ENCODE data around the gene NAA10. TPM values are rescaled to one million over a fixed set of nuclear protein-coding genes. Genes with fewer than 3 reads are reported as not detected.
A peak's percentile ranks its signal among the peaks of the same experiment; 100 is the strongest.

NAA10 gene
- total and polyA plus RNA-seq, 5 donors, result 61.1 to 108 (median 66.4) TPM

DNA sequence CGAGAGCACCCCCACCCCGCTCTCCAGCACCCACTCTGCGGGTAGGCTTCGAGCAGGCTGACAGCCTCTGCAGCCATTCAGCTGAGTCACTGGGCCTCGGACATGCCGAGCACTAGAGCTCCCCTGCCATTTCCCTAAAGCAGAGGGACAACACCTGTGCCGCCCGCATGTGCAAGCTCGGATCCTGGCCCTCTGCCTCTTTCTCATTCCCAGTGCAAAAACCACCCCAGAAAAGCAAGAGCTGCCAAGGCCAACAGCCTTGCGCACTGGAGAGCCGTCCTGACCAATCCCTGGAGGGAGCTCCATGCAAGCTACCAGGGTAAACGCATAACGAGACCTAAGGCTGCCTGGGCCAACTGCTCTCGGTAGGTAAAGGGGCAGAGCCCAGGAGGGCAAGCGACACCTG lies 31.4 kb upstream of the NAA10 start:
- H3K4me3 ChIP-seq (ENCODE audit: low read length), result no peak overlapping the region
- no peaks in the 10 kb centered on the region for H3K9me3 ChIP-seq (ENCODE audit: control insufficient read depth, low read length)
- no peaks in the 10 kb centered on the region for H3K27me3 ChIP-seq (ENCODE audit: control insufficient read depth, insufficient read depth)
- H3K4me1 ChIP-seq (ENCODE audit: control insufficient read depth, insufficient read depth, low read length), result peaks cover 9% of the 10 kb centered on the region
- WGBS, result 51% methylated on average over 15 of the region's 15 CpGs
- intact Hi-C loops (cut with DNase I), result no loop called here
- H3K27ac ChIP-seq (ENCODE audit: low read length), result no peak overlapping the region
- DNase-seq (peak in 1 of 3 donors; percentile 64), ATAC-seq (no peak)

DNA sequence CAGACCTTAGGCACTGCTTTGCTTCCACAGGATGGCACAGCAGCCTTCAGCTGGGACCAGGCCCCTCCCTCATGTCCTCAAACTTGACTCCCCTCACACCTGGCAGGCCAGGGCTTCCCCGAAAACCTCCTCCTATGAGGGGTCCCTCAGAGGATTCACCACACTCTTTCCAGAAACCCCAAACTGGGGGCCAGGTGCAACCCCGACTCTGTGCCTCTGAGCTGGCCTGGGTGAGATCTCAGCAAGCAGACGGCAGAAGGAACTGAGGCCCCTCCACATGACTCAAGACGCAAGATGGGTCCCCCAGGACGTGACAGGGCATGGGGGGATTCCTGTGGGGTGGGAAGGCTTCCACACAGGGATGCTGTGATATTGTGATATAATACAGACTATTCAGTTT lies 30.6 kb upstream of the NAA10 start:
- DNase-seq, result peak in 1 of 3 donors; percentile 25
- no peak for ATAC-seq
- intact Hi-C loops (cut with DNase I), result no loop called here
- Histone ChIP-seq H3K9me3 (ENCODE audit: control insufficient read depth, low read length) (no peaks in the 10 kb centered on the region), H3K27ac (ENCODE audit: low read length) (no peak overlapping the region), H3K4me1 (ENCODE audit: control insufficient read depth, insufficient read depth, low read length) (peaks cover 9% of the 10 kb centered on the region), H3K27me3 (ENCODE audit: control insufficient read depth, insufficient read depth) (no peaks in the 10 kb centered on the region), H3K4me3 (ENCODE audit: low read length) (no peak overlapping the region)
- WGBS, result 79% methylated on average over 5 of the region's 5 CpGs

- Histone ChIP-seq H3K4me1 (ENCODE audit: control insufficient read depth, insufficient read depth, low read length) (peaks cover 9% of the 10 kb centered on the region), H3K27me3 (ENCODE audit: control insufficient read depth, insufficient read depth) (no peaks in the 10 kb centered on the region), H3K27ac (ENCODE audit: low read length) (no peak overlapping the region), H3K9me3 (ENCODE audit: control insufficient read depth, low read length) (no peaks in the 10 kb centered on the region), H3K4me3 (ENCODE audit: low read length) (no peak overlapping the region)
- WGBS, result 88% methylated on average over 14 of the region's 14 CpGs
- ATAC-seq (no peak), DNase-seq (peak in 1 of 3 donors; percentile 53)
- intact Hi-C loops (cut with DNase I), result no loop called here
Measured at GRCh38 chrX:153964105-153964504, 29.3 kb upstream of the NAA10 start.

- Histone ChIP-seq H3K27ac (ENCODE audit: low read length) (no peak overlapping the region), H3K9me3 (ENCODE audit: control insufficient read depth, low read length) (no peaks in the 10 kb centered on the region), H3K4me1 (ENCODE audit: control insufficient read depth, insufficient read depth, low read length) (peaks cover 9% of the 10 kb centered on the region), H3K4me3 (ENCODE audit: low read length) (no peak overlapping the region), H3K27me3 (ENCODE audit: control insufficient read depth, insufficient read depth) (no peaks in the 10 kb centered on the region)
- intact Hi-C loops (cut with DNase I), result no loop called here
- peak in 1 of 3 donors; percentile 36 for DNase-seq
- WGBS, result 85% methylated on average over 12 of the region's 12 CpGs
- no peak for ATAC-seq
Measured at GRCh38 chrX:153963546-153963945, 28.7 kb upstream of the NAA10 start.

DNA sequence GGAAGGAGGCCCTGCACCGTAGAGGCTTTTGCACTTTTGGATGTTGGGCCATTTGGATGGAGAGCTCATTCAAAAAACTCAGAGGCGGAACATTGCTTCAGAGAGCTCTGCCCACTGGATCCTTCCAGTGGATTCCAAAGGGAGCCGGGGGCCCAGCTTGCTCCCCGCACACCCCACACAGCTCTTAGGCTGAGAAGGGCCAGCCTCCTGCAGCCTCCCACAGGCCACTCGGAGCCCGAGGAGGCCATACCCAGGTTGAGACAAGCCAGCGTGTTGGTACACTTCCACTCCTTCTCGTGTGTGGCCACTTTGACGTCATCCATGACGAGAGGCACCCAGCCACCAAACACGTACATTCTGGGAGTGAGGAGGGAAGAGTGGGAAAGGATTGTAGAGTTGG lies 26.5 kb upstream of the NAA10 start:
- DNase-seq (no peak), ATAC-seq (no peak)
- Histone ChIP-seq H3K4me1 (ENCODE audit: control insufficient read depth, insufficient read depth, low read length) (no peaks in the 10 kb centered on the region), H3K9me3 (ENCODE audit: control insufficient read depth, low read length) (no peaks in the 10 kb centered on the region), H3K4me3 (ENCODE audit: low read length) (no peak overlapping the region), H3K27me3 (ENCODE audit: control insufficient read depth, insufficient read depth) (no peaks in the 10 kb centered on the region), H3K27ac (ENCODE audit: low read length) (no peak overlapping the region)
- WGBS, result 86% methylated on average over 11 of the region's 11 CpGs
- intact Hi-C loops (cut with DNase I), result no loop called here

DNA sequence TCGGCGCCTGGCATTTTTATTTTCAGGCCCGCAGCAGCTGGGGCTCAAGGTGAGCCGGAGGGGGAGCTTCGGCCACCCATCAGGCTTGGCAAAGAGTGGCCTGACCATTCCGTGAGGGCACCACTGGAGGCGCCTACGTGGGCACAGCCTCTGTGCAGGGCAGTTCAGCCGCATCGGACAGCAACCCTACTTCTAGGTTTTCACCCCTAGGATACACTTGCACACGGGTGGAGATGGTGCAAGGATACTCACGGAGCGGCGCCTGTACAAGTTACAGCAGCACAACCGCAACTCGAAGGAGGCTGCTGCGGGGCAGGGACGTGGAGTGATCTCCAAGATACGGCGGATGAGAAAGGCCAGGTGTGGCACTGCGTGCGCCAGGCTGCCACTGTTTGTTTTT lies 25.9 kb upstream of the NAA10 start:
- Histone ChIP-seq H3K4me1 (ENCODE audit: control insufficient read depth, insufficient read depth, low read length) (no peaks in the 10 kb centered on the region), H3K9me3 (ENCODE audit: control insufficient read depth, low read length) (no peaks in the 10 kb centered on the region), H3K27me3 (ENCODE audit: control insufficient read depth, insufficient read depth) (no peaks in the 10 kb centered on the region), H3K4me3 (ENCODE audit: low read length) (no peak overlapping the region), H3K27ac (ENCODE audit: low read length) (no peak overlapping the region)
- DNase-seq, result no peak
- intact Hi-C loops (cut with DNase I), result no loop called here
- no peak for ATAC-seq
- WGBS, result 91% methylated on average over 22 of the region's 22 CpGs

DNA sequence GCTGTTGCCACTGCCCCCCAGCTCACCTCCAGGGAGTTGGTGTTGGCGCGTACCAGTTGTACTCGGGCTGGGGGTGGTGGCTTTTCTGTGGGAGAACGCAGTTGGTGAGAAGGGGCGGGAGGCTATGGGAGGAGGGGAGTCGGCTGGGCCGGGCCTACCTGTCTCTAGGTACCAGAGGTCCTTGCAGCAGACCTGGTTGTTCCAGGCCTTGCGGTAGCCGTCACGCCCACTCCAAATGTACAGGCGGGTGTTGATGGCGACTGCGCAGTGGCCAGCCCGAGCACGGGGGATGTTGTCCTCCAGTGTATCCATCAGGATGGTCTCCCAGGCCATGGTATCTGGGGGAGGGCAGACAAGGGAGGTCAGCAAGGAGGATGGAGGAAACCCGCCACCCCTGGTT lies 25.2 kb upstream of the NAA10 start:
- H3K9me3 ChIP-seq (ENCODE audit: control insufficient read depth, low read length), result no peaks in the 10 kb centered on the region
- 96% methylated on average over 16 of the region's 16 CpGs for WGBS
- H3K27me3 ChIP-seq (ENCODE audit: control insufficient read depth, insufficient read depth), result no peaks in the 10 kb centered on the region
- H3K27ac ChIP-seq (ENCODE audit: low read length), result no peak overlapping the region
- no peaks in the 10 kb centered on the region for H3K4me1 ChIP-seq (ENCODE audit: control insufficient read depth, insufficient read depth, low read length)
- ATAC-seq (no peak), DNase-seq (no peak)
- intact Hi-C loops (cut with DNase I), result no loop called here
- no peak overlapping the region for H3K4me3 ChIP-seq (ENCODE audit: low read length)

DNA sequence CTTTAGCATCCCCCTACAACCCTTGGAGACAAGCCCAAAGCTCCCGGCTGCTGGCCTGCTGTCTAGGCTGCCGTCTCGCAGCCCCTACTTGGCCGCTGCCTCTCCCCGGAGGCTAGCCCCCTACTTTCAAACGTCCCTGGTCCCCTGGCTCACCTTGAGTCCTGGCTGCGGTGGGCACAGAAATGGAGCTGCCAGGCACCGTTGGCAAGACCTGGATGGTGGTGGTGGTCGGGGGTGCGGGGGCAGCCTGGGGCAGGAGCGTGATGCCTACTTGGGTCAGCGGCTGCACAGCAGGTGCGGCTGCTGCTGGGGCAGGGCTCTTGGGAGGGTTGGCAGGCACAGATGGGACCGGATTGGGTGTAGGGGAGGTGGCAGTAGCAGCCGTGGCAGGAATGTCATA lies 24.8 kb upstream of the NAA10 start:
- H3K27ac ChIP-seq (ENCODE audit: low read length), result no peak overlapping the region
- no peaks in the 10 kb centered on the region for H3K27me3 ChIP-seq (ENCODE audit: control insufficient read depth, insufficient read depth)
- no peaks in the 10 kb centered on the region for H3K9me3 ChIP-seq (ENCODE audit: control insufficient read depth, low read length)
- H3K4me1 ChIP-seq (ENCODE audit: control insufficient read depth, insufficient read depth, low read length), result no peaks in the 10 kb centered on the region
- H3K4me3 ChIP-seq (ENCODE audit: low read length), result no peak overlapping the region
- ATAC-seq (no peak), DNase-seq (peak in 1 of 3 donors; percentile 50)
- intact Hi-C loops (cut with DNase I), result loop anchor here in 2 of 4 donors (10.0 kb wide), 1 partner anchor 195 kb away; the partner anchor contains the start of gene PLXNB3 (in 2 of the 2)
- WGBS, result 87% methylated on average over 15 of the region's 15 CpGs

- Histone ChIP-seq H3K4me3 (ENCODE audit: low read length) (no peak overlapping the region), H3K9me3 (ENCODE audit: control insufficient read depth, low read length) (no peaks in the 10 kb centered on the region), H3K27ac (ENCODE audit: low read length) (no peak overlapping the region), H3K27me3 (ENCODE audit: control insufficient read depth, insufficient read depth) (no peaks in the 10 kb centered on the region), H3K4me1 (ENCODE audit: control insufficient read depth, insufficient read depth, low read length) (no peaks in the 10 kb centered on the region)
- DNase-seq (peak in 2 of 3 donors; percentile 0 to 42), ATAC-seq (no peak)
- WGBS, result 93% methylated on average over 14 of the region's 14 CpGs
- intact Hi-C loops (cut with DNase I), result loop anchor here in 2 of 4 donors (10.0 kb wide), 1 partner anchor 194 kb away; the partner anchor contains the start of gene PLXNB3 (in 2 of the 2)
Measured at GRCh38 chrX:153958605-153959004, 23.8 kb upstream of the NAA10 start.

DNA sequence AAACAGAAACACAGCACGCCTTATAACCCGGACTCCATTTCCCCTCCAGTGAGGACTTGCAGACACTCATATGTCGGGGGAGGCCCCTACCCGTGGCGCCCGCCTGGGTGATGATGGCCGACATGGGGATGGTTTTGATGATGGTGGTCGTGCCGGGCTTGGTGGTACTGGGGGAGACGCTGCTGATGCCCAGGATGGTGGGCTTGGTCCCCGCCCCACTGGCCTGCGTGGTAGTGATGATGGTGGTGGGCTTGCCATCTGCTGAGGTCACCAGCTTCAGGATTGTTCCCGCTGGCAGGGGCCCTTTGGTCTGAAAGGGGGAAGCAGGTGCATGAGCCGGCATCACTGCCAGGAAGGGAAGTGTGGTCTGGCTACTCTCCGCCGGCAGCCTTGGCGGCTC lies 22.4 kb upstream of the NAA10 start:
- intact Hi-C loops (cut with DNase I), result loop anchor here in 2 of 4 donors (10.0 kb wide), 1 partner anchor 192 kb away; the partner anchor contains the start of gene PLXNB3 (in 2 of the 2)
- H3K4me3 ChIP-seq (ENCODE audit: low read length), result no peak overlapping the region
- WGBS, result 86% methylated on average over 17 of the region's 17 CpGs
- H3K27ac ChIP-seq (ENCODE audit: low read length), result no peak overlapping the region
- H3K27me3 ChIP-seq (ENCODE audit: control insufficient read depth, insufficient read depth), result no peaks in the 10 kb centered on the region
- no peaks in the 10 kb centered on the region for H3K4me1 ChIP-seq (ENCODE audit: control insufficient read depth, insufficient read depth, low read length)
- ATAC-seq (no peak), DNase-seq (no peak)
- H3K9me3 ChIP-seq (ENCODE audit: control insufficient read depth, low read length), result no peaks in the 10 kb centered on the region

GRCh38 chrX:153956044-153956907 lies 21.4 kb upstream of the NAA10 start:
- DNase-seq (peak in 1 of 3 donors; percentile 56), ATAC-seq (no peak)
- Histone ChIP-seq H3K4me3 (ENCODE audit: low read length) (no peak overlapping the region), H3K27me3 (ENCODE audit: control insufficient read depth, insufficient read depth) (no peaks in the 10 kb centered on the region), H3K27ac (ENCODE audit: low read length) (no peak overlapping the region), H3K4me1 (ENCODE audit: control insufficient read depth, insufficient read depth, low read length) (no peaks in the 10 kb centered on the region), H3K9me3 (ENCODE audit: control insufficient read depth, low read length) (no peaks in the 10 kb centered on the region)
- intact Hi-C loops (cut with DNase I), result loop anchor here in 2 of 4 donors (10.0 kb wide), 1 partner anchor 191 kb away; the partner anchor contains the start of gene PLXNB3 (in 2 of the 2)
- 85% methylated on average over 32 of the region's 35 CpGs for WGBS
